A549 (cell line): ENCODE results near the gene MPHOSPH9. TPM values are rescaled to one million over a fixed set of nuclear protein-coding genes. Genes with fewer than 3 reads are reported as not detected.

Source experiments
- ATAC-seq, 2 experiments: fragments of 200-7000 bp in 1 of 2; fragments of >200 bp in 1 of 2; cut with Nextera tagmentation in 1 of 2; cut with Tn5 transposase in 1 of 2; 3 replicates each; pipeline versions ENCODE4 v1.8.0 to v1.9.1; 2018 to 2020; ENCODE audit warnings: mild to moderate bottlenecking in 1 of 2, moderate library complexity in 1 of 2
- CTCF ChIA-PET: fragments of 300-600 bp; sonication (Branson Sonifier 250); formaldehyde crosslinking; extraction: SDS; loops from one replicate; lab custom pipeline; 2021; ENCODE audit warnings: antibody characterized with exemption, inconsistent platforms; lab: Yijun Ruan, JAX
- POLR2A ChIA-PET: fragments of 350-600 bp; formaldehyde crosslinking; extraction: SDS; loops from one replicate; lab custom pipeline; 2021; ENCODE audit warnings: antibody characterized with exemption, inconsistent platforms; lab: Yijun Ruan, JAX
- DNase-seq, 2 experiments: peaks; one replicate each; pipeline versions ENCODE4 v3.0.0 to v3.0.0-alpha.2; 2011 to 2016; ENCODE audit warnings: low read depth in 1 of 2, low spot score in 1 of 2
- FAIRE-seq: peaks from 2 replicates; lab custom pipeline; 2011; peaks lifted over from hg19 to GRCh38; lab: Jason Lieb, UNC
- H3K27ac ChIP-seq, 2 experiments: fragments of >200 bp; sonication (Bioruptor Twin); formaldehyde crosslinking; 3 replicates each; pipeline ENCODE4 v1.5.1; 2016 to 2017
- H3K4me1 ChIP-seq: fragments of >200 bp; sonication (Bioruptor Twin); formaldehyde crosslinking; 3 replicates; pipeline ENCODE4 v1.6.1; 2016
- H3K4me2 ChIP-seq: fragments of >200 bp; sonication (Bioruptor Twin); formaldehyde crosslinking; 3 replicates; pipeline ENCODE4 v1.6.1; 2016
- H3K4me3 ChIP-seq: fragments of >200 bp; sonication (Bioruptor Twin); formaldehyde crosslinking; 3 replicates; pipeline ENCODE4 v1.5.1; 2016
- H3K9me3 ChIP-seq: fragments of >200 bp; sonication (Bioruptor Twin); formaldehyde crosslinking; 3 replicates; pipeline ENCODE4 v1.6.1; 2016
- BHLHE40 ChIP-seq: IDR thresholded peaks from 2 replicates; pipeline ENCODE4 v1.6.1; 2012; ENCODE audit warnings: low read depth, low read length, inconsistent platforms
- CBX2 ChIP-seq: fragments of 200-600 bp; sonication (generic); IDR thresholded peaks from 2 replicates; pipeline ENCODE4 v1.6.1; 2016; ENCODE audit warnings: low read depth, mild to moderate bottlenecking, borderline replicate concordance
- CTCF ChIP-seq: fragments of >200 bp; sonication (Bioruptor Twin); formaldehyde crosslinking; IDR thresholded peaks from 3 replicates; pipeline ENCODE4 v1.5.1; 2016
- ESRRA ChIP-seq: fragments of 150-350 bp; IDR thresholded peaks from 2 replicates; pipeline ENCODE4 v1.6.1; 2014; ENCODE audit warnings: mild to moderate bottlenecking, low read length, borderline replicate concordance
- FOXS1 ChIP-seq: fragments of 250-450 bp; sonication (Bioruptor Pico); IDR thresholded peaks from 2 replicates; pipeline ENCODE4 v1.5.0; 2020; ENCODE audit warnings: mild to moderate bottlenecking, moderate library complexity
- JUN ChIP-seq, 2 experiments: fragments of >200 bp; sonication (Bioruptor Twin); formaldehyde crosslinking; IDR thresholded peaks; 2 replicates in 1 of 2; 3 replicates in 1 of 2; pipeline ENCODE4 v1.6.1; 2016 to 2017
- NPAS2 ChIP-seq: fragments of 250-450 bp; sonication (Bioruptor Pico); IDR thresholded peaks from 2 replicates; pipeline ENCODE4 v1.8.0; 2022; ENCODE audit warnings: mild to moderate bottlenecking, moderate library complexity, borderline replicate concordance
- PHF8 ChIP-seq: fragments of 200-600 bp; sonication (generic); IDR thresholded peaks from 2 replicates; pipeline ENCODE4 v1.6.1; 2016; ENCODE audit warnings: low read depth, mild to moderate bottlenecking, antibody characterized with exemption, moderate library complexity, borderline replicate concordance
- POLR2A ChIP-seq: IDR thresholded peaks from 2 replicates; pipeline ENCODE4 v1.6.1; 2012; ENCODE audit warnings: mild to moderate bottlenecking, low read length
- RAD21 ChIP-seq, 2 experiments: fragments of >200 bp in 1 of 2; sonication (Bioruptor Twin) in 1 of 2; formaldehyde crosslinking in 1 of 2; IDR thresholded peaks in 1 of 2; conservative IDR thresholded peaks in 1 of 2; 2 replicates in 1 of 2; 3 replicates in 1 of 2; pipeline ENCODE4 v1.6.1; 2012 to 2018; ENCODE audit warnings: inconsistent platforms in 1 of 2
- RCOR1 ChIP-seq: fragments of 150-350 bp; IDR thresholded peaks from 2 replicates; pipeline ENCODE4 v1.6.1; 2014; ENCODE audit warnings: antibody characterized with exemption, low read length, low read depth
- REST ChIP-seq: fragments of 200-600 bp; sonication (generic); IDR thresholded peaks from 2 replicates; pipeline ENCODE4 v1.6.1; 2016; ENCODE audit warnings: antibody characterized with exemption, mild to moderate bottlenecking, moderate library complexity
- TFCP2L1 ChIP-seq: fragments of 250-450 bp; sonication (Bioruptor Pico); IDR thresholded peaks from 2 replicates; pipeline ENCODE4 v1.5.0; 2021; ENCODE audit warnings: mild to moderate bottlenecking
- ZFP36 ChIP-seq: fragments of 450-650 bp; IDR thresholded peaks from 2 replicates; pipeline ENCODE4 v1.6.1; 2014; ENCODE audit warnings: borderline replicate concordance; ENCODE audit not compliant: partially characterized antibody
- WGBS: methylation state at CpG from one replicate; pipeline ENCODE4 v1.1.6; 2017; ENCODE audit errors: missing lambda C conversion rate; 5-methylcytosine and 5-hydroxymethylcytosine counted together
- polyA plus RNA-seq, 4 experiments: library from polyadenylated mRNA; depleted of rRNA in 3 of 4; stranded (reverse); fragments of >200 nt; fragmentation: RNase III in 1 of 4; extraction: RNeasy Plus Mini Kit Qiagen cat#74134 plus additional on column Dnase treatment in 1 of 4; gene quantifications; 2 replicates in 3 of 4; 3 replicates in 1 of 4; pipeline ENCODE4 v1.2.3, GENCODE V29; 2011 to 2017
- TF ChIP-seq, protein P1 (sequence below): fragments of 150-350 bp; IDR thresholded peaks from 2 replicates; pipeline ENCODE4 v1.6.1; 2014; ENCODE audit warnings: low read depth, mild to moderate bottlenecking, low read length

MPHOSPH9 gene
- polyA plus RNA-seq, 2 of the 4 experiments (the other 2 are of a cell fraction) = 31.0 to 74.9 TPM

- Histone ChIP-seq H3K4me3 (no peak overlapping the region), H3K9me3 (no peaks in the 10 kb centered on the region), H3K27ac (no peak overlapping the region), H3K4me1 (peaks cover 17% of the 10 kb centered on the region), H3K4me2 (no peak overlapping the region)
- ATAC-seq = no peak
- no peak for FAIRE-seq
- POLR2A ChIA-PET = interaction anchor here (0.7 kb wide), 1 partner anchor 111 kb away, joined by 5 read pairs; no protein-coding TSS in a partner anchor
- 69% methylated on average over 2 of the region's 2 CpGs for WGBS
- CTCF ChIA-PET = interaction anchor here (0.6 to 9.5 kb wide), 3 partner anchors 39 to 624 kb away, joined by 3 to 104 read pairs (median 3); no protein-coding TSS in a partner anchor
- TF ChIP-seq RCOR1 = no peak
- no peak for TF ChIP-seq ESRRA
- no peak for TF ChIP-seq JUN (IDR thresholded peaks at IDR 0.05)
- no peak for TF ChIP-seq FOXS1 (CRISPR knock-in tag)
- DNase-seq = no peak
These were observed 79.0 kb downstream of the MPHOSPH9 start for GRCh38 chr12:123153906-123154305.

GRCh38 chr12:123152833-123153232 lies 80.1 kb downstream of the MPHOSPH9 start:
- no peaks in the 10 kb centered on the region for H3K9me3 ChIP-seq
- no peak for ATAC-seq
- no peak for FAIRE-seq
- H3K4me1 ChIP-seq = peaks cover 23% of the 10 kb centered on the region
- ChIA-PET POLR2A (interaction anchor here (1.0 kb wide), 1 partner anchor 110 kb away, joined by 3 read pairs; no protein-coding TSS in a partner anchor), CTCF (interaction anchor here (0.5 to 9.5 kb wide), 7 partner anchors 10 to 261 kb away, joined by 3 to 104 read pairs (median 5); no protein-coding TSS in a partner anchor)
- 86% methylated on average over 3 of the region's 3 CpGs for WGBS
- TF ChIP-seq FOXS1 (CRISPR knock-in tag) = no peak
- TF ChIP-seq, protein P1, sequence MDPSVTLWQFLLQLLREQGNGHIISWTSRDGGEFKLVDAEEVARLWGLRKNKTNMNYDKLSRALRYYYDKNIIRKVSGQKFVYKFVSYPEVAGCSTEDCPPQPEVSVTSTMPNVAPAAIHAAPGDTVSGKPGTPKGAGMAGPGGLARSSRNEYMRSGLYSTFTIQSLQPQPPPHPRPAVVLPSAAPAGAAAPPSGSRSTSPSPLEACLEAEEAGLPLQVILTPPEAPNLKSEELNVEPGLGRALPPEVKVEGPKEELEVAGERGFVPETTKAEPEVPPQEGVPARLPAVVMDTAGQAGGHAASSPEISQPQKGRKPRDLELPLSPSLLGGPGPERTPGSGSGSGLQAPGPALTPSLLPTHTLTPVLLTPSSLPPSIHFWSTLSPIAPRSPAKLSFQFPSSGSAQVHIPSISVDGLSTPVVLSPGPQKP = no peak
- TF ChIP-seq TFCP2L1 (CRISPR knock-in tag) = no peak
- TF ChIP-seq CBX2 = no peak
- no peak for TF ChIP-seq POLR2A
- no peak for TF ChIP-seq JUN (IDR thresholded peaks at IDR 0.05)
- no peak for TF ChIP-seq BHLHE40
- TF ChIP-seq REST = no peak
- TF ChIP-seq PHF8 = no peak
- TF ChIP-seq ZFP36 = no peak
- no peak for TF ChIP-seq CTCF
- TF ChIP-seq NPAS2 (CRISPR knock-in tag) = no peak
- no peak for TF ChIP-seq RAD21 (conservative IDR thresholded peaks at IDR 0.05 in 1 of 2, IDR thresholded peaks at IDR 0.05 in 1 of 2)
- H3K4me3 ChIP-seq = no peak overlapping the region
- H3K4me2 ChIP-seq = no peak overlapping the region
- DNase-seq = no peak
- no peak overlapping the region for H3K27ac ChIP-seq
